ENCODE results near the gene KLHDC7B.

Gene KLHDC7B

GRCh38 chr22:50571264-50572175 is 25.8 kb downstream of the KLHDC7B start:
- DNase-seq (ENCODE audit: extremely low read depth, insufficient read length): no peak
- peaks cover 53% of the 10 kb centered on the region for H3K36me3 ChIP-seq (ENCODE audit: control insufficient read depth, insufficient read depth, low read length)
- H3K4me3 ChIP-seq (replicated peaks; ENCODE audit: low read depth, low read length): no peak overlapping the region
- TF ChIP-seq, protein P1, sequence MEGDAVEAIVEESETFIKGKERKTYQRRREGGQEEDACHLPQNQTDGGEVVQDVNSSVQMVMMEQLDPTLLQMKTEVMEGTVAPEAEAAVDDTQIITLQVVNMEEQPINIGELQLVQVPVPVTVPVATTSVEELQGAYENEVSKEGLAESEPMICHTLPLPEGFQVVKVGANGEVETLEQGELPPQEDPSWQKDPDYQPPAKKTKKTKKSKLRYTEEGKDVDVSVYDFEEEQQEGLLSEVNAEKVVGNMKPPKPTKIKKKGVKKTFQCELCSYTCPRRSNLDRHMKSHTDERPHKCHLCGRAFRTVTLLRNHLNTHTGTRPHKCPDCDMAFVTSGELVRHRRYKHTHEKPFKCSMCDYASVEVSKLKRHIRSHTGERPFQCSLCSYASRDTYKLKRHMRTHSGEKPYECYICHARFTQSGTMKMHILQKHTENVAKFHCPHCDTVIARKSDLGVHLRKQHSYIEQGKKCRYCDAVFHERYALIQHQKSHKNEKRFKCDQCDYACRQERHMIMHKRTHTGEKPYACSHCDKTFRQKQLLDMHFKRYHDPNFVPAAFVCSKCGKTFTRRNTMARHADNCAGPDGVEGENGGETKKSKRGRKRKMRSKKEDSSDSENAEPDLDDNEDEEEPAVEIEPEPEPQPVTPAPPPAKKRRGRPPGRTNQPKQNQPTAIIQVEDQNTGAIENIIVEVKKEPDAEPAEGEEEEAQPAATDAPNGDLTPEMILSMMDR (IDR thresholded peaks at IDR 0.05; ENCODE audit: insufficient read depth, low read length, poor library complexity, severe bottlenecking): no peak
- no peaks in the 10 kb centered on the region for H3K27me3 ChIP-seq (replicated peaks; ENCODE audit: control insufficient read depth, insufficient read depth, low read length)

GRCh38 chr22:50572965-50573364 is 27.3 kb downstream of the KLHDC7B start:
- Histone ChIP-seq H3K36me3 (ENCODE audit: control insufficient read depth, insufficient read depth, low read length) (peaks cover 58% of the 10 kb centered on the region), H3K27me3 (replicated peaks; ENCODE audit: control insufficient read depth, insufficient read depth, low read length) (no peaks in the 10 kb centered on the region), H3K4me3 (replicated peaks; ENCODE audit: low read depth, low read length) (no peak overlapping the region)
- TF ChIP-seq, protein P1 (IDR thresholded peaks at IDR 0.05; ENCODE audit: insufficient read depth, low read length, poor library complexity, severe bottlenecking): no peak
- DNase-seq (ENCODE audit: extremely low read depth, insufficient read length): no peak

- Histone ChIP-seq H3K4me3 (replicated peaks; ENCODE audit: low read depth, low read length) (no peak overlapping the region), H3K36me3 (ENCODE audit: control insufficient read depth, insufficient read depth, low read length) (peaks cover 55% of the 10 kb centered on the region), H3K27me3 (replicated peaks; ENCODE audit: control insufficient read depth, insufficient read depth, low read length) (no peaks in the 10 kb centered on the region)
- no peak for DNase-seq (ENCODE audit: extremely low read depth, insufficient read length)
- TF ChIP-seq, protein P1 (IDR thresholded peaks at IDR 0.05; ENCODE audit: insufficient read depth, low read length, poor library complexity, severe bottlenecking): no peak
These were observed 28.0 kb downstream of the KLHDC7B start for GRCh38 chr22:50573491-50574382.

GRCh38 chr22:50574383-50574755 is 28.7 kb downstream of the KLHDC7B start:
- peaks cover 54% of the 10 kb centered on the region for H3K36me3 ChIP-seq (ENCODE audit: control insufficient read depth, insufficient read depth, low read length)
- no peak for DNase-seq (ENCODE audit: extremely low read depth, insufficient read length)
- no peaks in the 10 kb centered on the region for H3K27me3 ChIP-seq (replicated peaks; ENCODE audit: control insufficient read depth, insufficient read depth, low read length)
- H3K4me3 ChIP-seq (replicated peaks; ENCODE audit: low read depth, low read length): no peak overlapping the region
- TF ChIP-seq, protein P1 (IDR thresholded peaks at IDR 0.05; ENCODE audit: insufficient read depth, low read length, poor library complexity, severe bottlenecking): no peak

- Histone ChIP-seq H3K36me3 (ENCODE audit: control insufficient read depth, insufficient read depth, low read length) (peaks cover 54% of the 10 kb centered on the region), H3K27me3 (replicated peaks; ENCODE audit: control insufficient read depth, insufficient read depth, low read length) (no peaks in the 10 kb centered on the region), H3K4me3 (replicated peaks; ENCODE audit: low read depth, low read length) (no peak overlapping the region)
- TF ChIP-seq, protein P1 (IDR thresholded peaks at IDR 0.05; ENCODE audit: insufficient read depth, low read length, poor library complexity, severe bottlenecking): no peak
- DNase-seq (ENCODE audit: extremely low read depth, insufficient read length): no peak
These were observed 29.8 kb downstream of the KLHDC7B start for GRCh38 chr22:50575426-50575941.
